ENCODE measurements around the gene LTC4S. TPM values are rescaled to one million over a fixed set of nuclear protein-coding genes. Genes with fewer than 3 reads are reported as not detected.

The LTC4S gene
- total and polyA plus RNA-seq, 4 donors, result 1.3 to 3.3 (median 2.1) TPM

DNA sequence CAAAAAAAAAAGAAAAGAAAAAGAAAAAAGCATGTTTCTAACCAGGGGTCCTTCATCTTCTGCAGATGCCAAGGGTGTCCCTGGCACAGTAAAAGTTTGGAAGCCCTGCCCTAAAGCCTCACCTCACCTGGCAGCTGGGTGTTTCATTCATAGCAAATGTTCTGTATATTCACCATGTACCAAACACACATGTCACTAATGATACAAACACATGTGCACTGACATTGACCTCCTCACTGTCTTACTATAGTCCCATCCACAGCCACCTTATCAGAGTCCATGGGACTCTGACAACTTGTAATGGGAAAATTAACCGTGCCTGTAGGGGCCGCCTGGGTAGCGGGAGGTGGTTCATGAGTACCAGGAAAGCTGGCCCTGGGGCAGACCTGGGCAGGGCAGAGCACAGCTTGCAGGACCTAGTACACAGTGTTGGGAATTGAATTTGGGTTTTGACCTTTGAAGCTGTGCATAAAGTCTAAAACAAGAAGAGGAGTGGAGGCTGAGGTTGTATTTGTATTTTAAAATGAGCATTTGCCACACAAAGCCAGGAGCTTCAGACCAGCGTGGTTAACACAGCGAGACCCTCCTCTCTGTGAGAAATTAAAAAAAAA lies 19.3 kb downstream of the LTC4S start (continued):
- TF ChIP-seq JUND (IDR thresholded peaks at IDR 0.05), result peak; percentile 71 to 84
- TF ChIP-seq RAD21 (IDR thresholded peaks at IDR 0.05), result peak; percentile 71 to 72
- peak in 1 of 2 donors; percentile 35 for TF ChIP-seq GABPA (IDR thresholded peaks at IDR 0.05 in 1 of 2, conservative IDR thresholded peaks at IDR 0.05 in 1 of 2)

DNA sequence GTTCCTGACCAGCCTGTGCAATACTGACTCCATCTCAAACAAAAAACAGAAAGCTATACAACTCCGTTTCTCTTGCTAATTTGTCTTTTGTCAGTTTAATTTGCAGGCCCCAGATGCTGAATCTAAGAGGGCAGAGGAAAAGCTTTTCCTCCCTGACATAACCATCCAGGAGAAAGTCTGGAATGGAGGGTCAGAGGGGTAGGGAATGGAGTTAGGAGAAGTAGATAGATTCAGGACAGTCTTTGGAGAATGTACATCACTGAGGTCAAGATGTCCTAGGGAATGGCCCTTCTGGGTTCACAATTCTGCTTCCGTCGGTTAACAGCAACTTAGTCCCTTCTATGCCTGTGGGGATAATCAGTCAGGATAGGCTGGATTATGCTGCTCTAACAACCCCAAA lies 20.3 kb downstream of the LTC4S start:
- Histone ChIP-seq H3K9me3 (ENCODE audit: control insufficient read depth in 4 of 4, low read length in 3 of 4) (no peaks in the 10 kb centered on the region), H3K4me1 (ENCODE audit: control insufficient read depth in 4 of 4, insufficient read depth in 4 of 4, low read length in 3 of 4) (peaks cover 14 to 40% (median 22%) of the 10 kb centered on the region in 4 donors), H3K4me3 (ENCODE audit: low read depth in 1 of 3, low read length in 3 of 3) (no peak overlapping the region), H3K27ac (ENCODE audit: low read depth in 1 of 2, low read length in 2 of 2) (peak overlapping the region; percentile 5 to 57), H3K9ac (ENCODE audit: low read depth in 1 of 2, low read length in 2 of 2) (no peak overlapping the region), H3K27me3 (ENCODE audit: control insufficient read depth in 4 of 4, insufficient read depth in 4 of 4, low read length in 3 of 4) (no peaks in the 10 kb centered on the region), H3K36me3 (ENCODE audit: control insufficient read depth in 4 of 4, insufficient read depth in 3 of 4, low read depth in 1 of 4, low read length in 3 of 4) (no peaks in the 10 kb centered on the region)
- 86% methylated on average over 3 of the region's 3 CpGs for WGBS
- no peak for DNase-seq (ENCODE audit: low spot score)
- no peak for TF ChIP-seq HNF4G (IDR thresholded peaks at IDR 0.05)
- no peak for TF ChIP-seq NR2F2 (IDR thresholded peaks at IDR 0.05)
- no peak for TF ChIP-seq EGR1 (IDR thresholded peaks at IDR 0.05; ENCODE audit: low read depth in 2 of 2)
- TF ChIP-seq ZBTB33 (IDR thresholded peaks at IDR 0.05), result no peak
- TF ChIP-seq FOXA2 (IDR thresholded peaks at IDR 0.05), result no peak
- no peak for TF ChIP-seq JUND (IDR thresholded peaks at IDR 0.05)
- no peak for TF ChIP-seq RAD21 (IDR thresholded peaks at IDR 0.05)

DNA sequence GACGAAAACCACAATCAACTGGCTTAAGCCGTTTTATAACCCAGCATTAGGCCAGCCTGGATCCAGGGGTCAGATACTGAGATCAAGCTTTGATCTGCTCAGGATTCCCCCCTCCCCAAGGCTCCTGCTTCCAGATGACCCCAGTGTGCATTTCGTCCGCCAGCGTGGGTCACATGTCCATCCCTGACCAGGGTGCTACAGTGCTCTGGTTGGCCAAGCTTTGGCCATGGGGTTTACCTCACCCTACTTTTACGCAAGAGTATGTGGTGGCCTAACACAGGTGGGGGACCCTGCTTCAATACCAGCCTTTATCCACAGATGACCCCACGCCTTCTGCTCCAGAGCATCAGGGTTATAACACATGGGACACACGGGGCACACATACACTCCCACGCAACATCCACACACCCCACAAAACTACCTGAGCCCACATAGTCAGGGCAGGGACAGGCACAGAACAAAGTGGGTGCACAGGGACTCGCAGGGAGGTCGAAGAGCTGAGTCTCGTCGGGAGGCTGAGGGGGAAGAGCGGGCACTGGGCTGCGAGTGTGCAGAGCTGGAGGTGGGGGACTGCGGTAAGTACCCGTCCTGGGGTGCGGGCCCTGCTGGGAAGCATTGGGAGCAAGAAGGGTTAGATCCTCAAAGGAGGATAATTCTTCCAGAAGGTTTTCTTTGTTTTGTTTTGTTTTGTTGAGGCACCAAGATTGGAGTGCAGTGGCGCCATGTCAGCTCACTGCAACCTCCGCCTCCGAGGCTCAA lies 21.9 kb downstream of the LTC4S start:
- H3K27ac ChIP-seq (ENCODE audit: low read depth in 1 of 2, low read length in 2 of 2), result no peak overlapping the region
- WGBS, result 94% methylated on average over 21 of the region's 21 CpGs
- DNase-seq (ENCODE audit: low spot score), result no peak
- no peaks in the 10 kb centered on the region for H3K9me3 ChIP-seq (ENCODE audit: control insufficient read depth in 4 of 4, low read length in 3 of 4)
- H3K36me3 ChIP-seq (ENCODE audit: control insufficient read depth in 4 of 4, insufficient read depth in 3 of 4, low read depth in 1 of 4, low read length in 3 of 4), result no peaks in the 10 kb centered on the region
- no peaks in the 10 kb centered on the region for H3K27me3 ChIP-seq (ENCODE audit: control insufficient read depth in 4 of 4, insufficient read depth in 4 of 4, low read length in 3 of 4)
- no peak overlapping the region for H3K9ac ChIP-seq (ENCODE audit: low read depth in 1 of 2, low read length in 2 of 2)
- H3K4me3 ChIP-seq (ENCODE audit: low read depth in 1 of 3, low read length in 3 of 3), result no peak overlapping the region
- TF ChIP-seq RXRA (IDR thresholded peaks at IDR 0.05), result no peak
- TF ChIP-seq FOXA1 (IDR thresholded peaks at IDR 0.05), result no peak
- no peak for TF ChIP-seq HNF4G (IDR thresholded peaks at IDR 0.05)
- TF ChIP-seq, protein P1, sequence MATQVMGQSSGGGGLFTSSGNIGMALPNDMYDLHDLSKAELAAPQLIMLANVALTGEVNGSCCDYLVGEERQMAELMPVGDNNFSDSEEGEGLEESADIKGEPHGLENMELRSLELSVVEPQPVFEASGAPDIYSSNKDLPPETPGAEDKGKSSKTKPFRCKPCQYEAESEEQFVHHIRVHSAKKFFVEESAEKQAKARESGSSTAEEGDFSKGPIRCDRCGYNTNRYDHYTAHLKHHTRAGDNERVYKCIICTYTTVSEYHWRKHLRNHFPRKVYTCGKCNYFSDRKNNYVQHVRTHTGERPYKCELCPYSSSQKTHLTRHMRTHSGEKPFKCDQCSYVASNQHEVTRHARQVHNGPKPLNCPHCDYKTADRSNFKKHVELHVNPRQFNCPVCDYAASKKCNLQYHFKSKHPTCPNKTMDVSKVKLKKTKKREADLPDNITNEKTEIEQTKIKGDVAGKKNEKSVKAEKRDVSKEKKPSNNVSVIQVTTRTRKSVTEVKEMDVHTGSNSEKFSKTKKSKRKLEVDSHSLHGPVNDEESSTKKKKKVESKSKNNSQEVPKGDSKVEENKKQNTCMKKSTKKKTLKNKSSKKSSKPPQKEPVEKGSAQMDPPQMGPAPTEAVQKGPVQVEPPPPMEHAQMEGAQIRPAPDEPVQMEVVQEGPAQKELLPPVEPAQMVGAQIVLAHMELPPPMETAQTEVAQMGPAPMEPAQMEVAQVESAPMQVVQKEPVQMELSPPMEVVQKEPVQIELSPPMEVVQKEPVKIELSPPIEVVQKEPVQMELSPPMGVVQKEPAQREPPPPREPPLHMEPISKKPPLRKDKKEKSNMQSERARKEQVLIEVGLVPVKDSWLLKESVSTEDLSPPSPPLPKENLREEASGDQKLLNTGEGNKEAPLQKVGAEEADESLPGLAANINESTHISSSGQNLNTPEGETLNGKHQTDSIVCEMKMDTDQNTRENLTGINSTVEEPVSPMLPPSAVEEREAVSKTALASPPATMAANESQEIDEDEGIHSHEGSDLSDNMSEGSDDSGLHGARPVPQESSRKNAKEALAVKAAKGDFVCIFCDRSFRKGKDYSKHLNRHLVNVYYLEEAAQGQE (IDR thresholded peaks at IDR 0.05), result no peak
- TF ChIP-seq RAD21 (IDR thresholded peaks at IDR 0.05), result no peak
- TF ChIP-seq FOXA2 (IDR thresholded peaks at IDR 0.05), result no peak
- no peak for TF ChIP-seq ATF3 (IDR thresholded peaks at IDR 0.05)
- TF ChIP-seq HNF4A (conservative IDR thresholded peaks at IDR 0.05), result no peak
- TF ChIP-seq YY1 (IDR thresholded peaks at IDR 0.05), result no peak
- TF ChIP-seq, protein P2, sequence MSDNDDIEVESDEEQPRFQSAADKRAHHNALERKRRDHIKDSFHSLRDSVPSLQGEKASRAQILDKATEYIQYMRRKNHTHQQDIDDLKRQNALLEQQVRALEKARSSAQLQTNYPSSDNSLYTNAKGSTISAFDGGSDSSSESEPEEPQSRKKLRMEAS (IDR thresholded peaks at IDR 0.05), result no peak
- TF ChIP-seq TAF1 (conservative IDR thresholded peaks at IDR 0.05), result no peak
- TF ChIP-seq GABPA (IDR thresholded peaks at IDR 0.05 in 1 of 2, conservative IDR thresholded peaks at IDR 0.05 in 1 of 2), result no peak
- TF ChIP-seq ZBTB33 (IDR thresholded peaks at IDR 0.05), result no peak
- TF ChIP-seq SP1 (IDR thresholded peaks at IDR 0.05), result no peak
- TF ChIP-seq, protein P3, sequence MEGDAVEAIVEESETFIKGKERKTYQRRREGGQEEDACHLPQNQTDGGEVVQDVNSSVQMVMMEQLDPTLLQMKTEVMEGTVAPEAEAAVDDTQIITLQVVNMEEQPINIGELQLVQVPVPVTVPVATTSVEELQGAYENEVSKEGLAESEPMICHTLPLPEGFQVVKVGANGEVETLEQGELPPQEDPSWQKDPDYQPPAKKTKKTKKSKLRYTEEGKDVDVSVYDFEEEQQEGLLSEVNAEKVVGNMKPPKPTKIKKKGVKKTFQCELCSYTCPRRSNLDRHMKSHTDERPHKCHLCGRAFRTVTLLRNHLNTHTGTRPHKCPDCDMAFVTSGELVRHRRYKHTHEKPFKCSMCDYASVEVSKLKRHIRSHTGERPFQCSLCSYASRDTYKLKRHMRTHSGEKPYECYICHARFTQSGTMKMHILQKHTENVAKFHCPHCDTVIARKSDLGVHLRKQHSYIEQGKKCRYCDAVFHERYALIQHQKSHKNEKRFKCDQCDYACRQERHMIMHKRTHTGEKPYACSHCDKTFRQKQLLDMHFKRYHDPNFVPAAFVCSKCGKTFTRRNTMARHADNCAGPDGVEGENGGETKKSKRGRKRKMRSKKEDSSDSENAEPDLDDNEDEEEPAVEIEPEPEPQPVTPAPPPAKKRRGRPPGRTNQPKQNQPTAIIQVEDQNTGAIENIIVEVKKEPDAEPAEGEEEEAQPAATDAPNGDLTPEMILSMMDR (IDR thresholded peaks at IDR 0.05; ENCODE audit: low read depth, low read length, missing input control), result no peak
- TF ChIP-seq JUND (IDR thresholded peaks at IDR 0.05), result no peak
- TF ChIP-seq EGR1 (IDR thresholded peaks at IDR 0.05; ENCODE audit: low read depth in 2 of 2), result no peak
- no peak for TF ChIP-seq NR2F2 (IDR thresholded peaks at IDR 0.05)
- peaks cover 21 to 54% (median 33%) of the 10 kb centered on the region in 4 donors for H3K4me1 ChIP-seq (ENCODE audit: control insufficient read depth in 4 of 4, insufficient read depth in 4 of 4, low read length in 3 of 4)
